HEK293 (cell line): ENCODE data around the gene HYDIN.
"Not testable (repeated sequence)": the region's sequence is repeated elsewhere in the genome, so short reads cannot be mapped to it uniquely, and the experiment has no call there.

Experiments
- GLI4 ChIP-seq: fragments of 450-650 bp; formaldehyde crosslinking; IDR thresholded peaks from 2 replicates; pipeline ENCODE4 v1.5.1; 2016; ENCODE audit warnings: missing biosample characterization, missing genetic modification characterization
- HOXA7 ChIP-seq: sonication (generic); formaldehyde crosslinking; IDR thresholded peaks from 2 replicates; pipeline ENCODE4 v1.8.1; 2022; ENCODE audit warnings: missing genetic modification reagents, borderline replicate concordance
- KLF16 ChIP-seq: fragments of 450-650 bp; formaldehyde crosslinking; IDR thresholded peaks from 2 replicates; pipeline ENCODE4 v1.5.1; 2017; ENCODE audit warnings: missing biosample characterization, missing genetic modification characterization
- REPIN1 ChIP-seq: fragments of 450-650 bp; formaldehyde crosslinking; IDR thresholded peaks from 2 replicates; pipeline ENCODE4 v1.5.1; 2017; ENCODE audit warnings: missing biosample characterization, missing genetic modification characterization, low read depth
- ZBTB17 ChIP-seq: fragments of 450-650 bp; formaldehyde crosslinking; IDR thresholded peaks from 2 replicates; pipeline ENCODE4 v1.5.1; 2016; ENCODE audit warnings: missing biosample characterization, missing genetic modification characterization
- ZBTB20 ChIP-seq: fragments of 450-650 bp; formaldehyde crosslinking; IDR thresholded peaks from 2 replicates; pipeline ENCODE4 v1.5.1; 2016; ENCODE audit warnings: missing biosample characterization, missing genetic modification characterization
- ZNF560 ChIP-seq: fragments of 450-650 bp; formaldehyde crosslinking; IDR thresholded peaks from 2 replicates; pipeline ENCODE4 v1.5.1; 2017; ENCODE audit warnings: missing biosample characterization, missing genetic modification characterization, borderline replicate concordance
- TF ChIP-seq, protein P1 (sequence below): fragments of 450-650 bp; formaldehyde crosslinking; IDR thresholded peaks from 2 replicates; pipeline ENCODE4 v1.5.1; 2016; ENCODE audit warnings: missing biosample characterization, missing genetic modification characterization

DNA sequence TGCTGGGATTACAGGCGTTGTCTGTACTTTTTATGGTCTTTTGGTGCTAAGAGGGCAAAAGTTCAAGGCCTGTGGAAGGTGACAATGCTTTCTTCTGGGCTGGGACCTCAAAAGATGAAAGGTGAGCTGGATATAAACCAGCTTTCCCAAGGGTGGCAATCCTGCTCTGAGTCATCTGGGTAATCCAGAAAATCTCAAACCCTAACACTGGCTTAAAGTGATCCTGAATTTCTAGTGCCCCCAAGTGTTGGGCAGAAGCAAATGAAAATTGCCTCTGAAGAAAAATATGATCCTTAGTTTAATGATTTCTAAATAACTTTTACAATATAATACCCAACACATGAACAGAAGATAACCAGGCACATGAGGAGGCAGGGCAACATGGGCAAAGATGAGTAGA lies 354.1 kb downstream of the HYDIN start:
- TF ChIP-seq, protein P1, sequence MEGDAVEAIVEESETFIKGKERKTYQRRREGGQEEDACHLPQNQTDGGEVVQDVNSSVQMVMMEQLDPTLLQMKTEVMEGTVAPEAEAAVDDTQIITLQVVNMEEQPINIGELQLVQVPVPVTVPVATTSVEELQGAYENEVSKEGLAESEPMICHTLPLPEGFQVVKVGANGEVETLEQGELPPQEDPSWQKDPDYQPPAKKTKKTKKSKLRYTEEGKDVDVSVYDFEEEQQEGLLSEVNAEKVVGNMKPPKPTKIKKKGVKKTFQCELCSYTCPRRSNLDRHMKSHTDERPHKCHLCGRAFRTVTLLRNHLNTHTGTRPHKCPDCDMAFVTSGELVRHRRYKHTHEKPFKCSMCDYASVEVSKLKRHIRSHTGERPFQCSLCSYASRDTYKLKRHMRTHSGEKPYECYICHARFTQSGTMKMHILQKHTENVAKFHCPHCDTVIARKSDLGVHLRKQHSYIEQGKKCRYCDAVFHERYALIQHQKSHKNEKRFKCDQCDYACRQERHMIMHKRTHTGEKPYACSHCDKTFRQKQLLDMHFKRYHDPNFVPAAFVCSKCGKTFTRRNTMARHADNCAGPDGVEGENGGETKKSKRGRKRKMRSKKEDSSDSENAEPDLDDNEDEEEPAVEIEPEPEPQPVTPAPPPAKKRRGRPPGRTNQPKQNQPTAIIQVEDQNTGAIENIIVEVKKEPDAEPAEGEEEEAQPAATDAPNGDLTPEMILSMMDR (tag by site-specific recombination), result not testable (repeated sequence)
- not testable (repeated sequence) for TF ChIP-seq ZBTB17 (tag by site-specific recombination); GLI4 (tag by site-specific recombination); ZBTB20 (tag by site-specific recombination); REPIN1 (tag by site-specific recombination); HOXA7; ZNF560 (tag by site-specific recombination); KLF16 (tag by site-specific recombination)
